WTC11 (cell line): Measurements from ENCODE around the gene LOXL4. TPM values are rescaled to one million over a fixed set of nuclear protein-coding genes. Genes with fewer than 3 reads are reported as not detected.

Experiments used
- ATAC-seq: fragments of 200-7000 bp; cut with Tn5 transposase; 2 replicates; pipeline ENCODE4 v1.10.0; 2021; ENCODE audit warnings: mild to moderate bottlenecking, moderate library complexity
- CTCF ChIA-PET: fragments of 300-600 bp; sonication (Branson Sonifier 250); formaldehyde crosslinking; loops from one replicate; lab custom pipeline; 2021; ENCODE audit warnings: antibody characterized with exemption; lab: Charles Lee
- POLR2A ChIA-PET: fragments of 350-600 bp; sonication (Branson Sonifier 250); formaldehyde crosslinking; loops from one replicate; lab custom pipeline; 2021; ENCODE audit warnings: antibody characterized with exemption; lab: Charles Lee
- DNase-seq: peaks from one replicate; pipeline ENCODE4 v3.0.0; 2021; ENCODE audit warnings: low spot score
- H3K27ac Mint-ChIP-seq: 2 replicates; pipeline ENCODE4 v1.8.0; 2021; ENCODE audit warnings: mixed read lengths
- H3K27me3 Mint-ChIP-seq: 2 replicates; pipeline ENCODE4 v1.8.0; 2021; ENCODE audit warnings: low read depth, mild to moderate bottlenecking, moderate library complexity, mixed read lengths
- H3K36me3 Mint-ChIP-seq: 2 replicates; pipeline ENCODE4 v1.8.0; 2021; ENCODE audit warnings: mixed read lengths
- H3K4me1 Mint-ChIP-seq: 2 replicates; pipeline ENCODE4 v1.8.0; 2022; ENCODE audit warnings: mixed read lengths
- H3K4me3 Mint-ChIP-seq: 2 replicates; pipeline ENCODE4 v1.8.0; 2021; ENCODE audit warnings: mild to moderate bottlenecking, moderate library complexity, mixed read lengths
- H3K9me3 Mint-ChIP-seq: 2 replicates; pipeline ENCODE4 v1.8.0; 2021; ENCODE audit warnings: mixed read lengths
- ATF1 ChIP-seq: sonication (generic); formaldehyde crosslinking; IDR thresholded peaks from 2 replicates; pipeline ENCODE4 v1.8.1; 2023; ENCODE audit warnings: mild to moderate bottlenecking, moderate library complexity, missing genetic modification reagents
- ATF3 ChIP-seq: sonication (generic); formaldehyde crosslinking; conservative IDR thresholded peaks from 2 replicates; pipeline ENCODE4 v1.8.1; 2022; ENCODE audit warnings: mild to moderate bottlenecking, missing genetic modification reagents
- CBFB ChIP-seq: sonication (generic); formaldehyde crosslinking; IDR thresholded peaks from 2 replicates; pipeline ENCODE4 v1.8.1; 2022; ENCODE audit warnings: mild to moderate bottlenecking, low read depth, missing genetic modification reagents
- CREB1 ChIP-seq: sonication (generic); formaldehyde crosslinking; IDR thresholded peaks from 2 replicates; pipeline ENCODE4 v1.8.0; 2023; ENCODE audit warnings: mild to moderate bottlenecking, missing genetic modification reagents
- E2F1 ChIP-seq: sonication (generic); formaldehyde crosslinking; IDR thresholded peaks from 2 replicates; pipeline ENCODE4 v1.8.0; 2022; ENCODE audit warnings: mild to moderate bottlenecking, missing genetic modification reagents
- E2F4 ChIP-seq: sonication (generic); formaldehyde crosslinking; IDR thresholded peaks from 2 replicates; pipeline ENCODE4 v1.8.1; 2022; ENCODE audit warnings: low read depth, mild to moderate bottlenecking, moderate library complexity, missing genetic modification reagents, borderline replicate concordance
- ELF4 ChIP-seq: sonication (generic); formaldehyde crosslinking; IDR thresholded peaks from 2 replicates; pipeline ENCODE4 v1.8.1; 2022; ENCODE audit warnings: low read depth, mild to moderate bottlenecking, moderate library complexity, missing genetic modification reagents
- ERG ChIP-seq: fragments of 250-450 bp; sonication (Bioruptor Pico); IDR thresholded peaks from 2 replicates; pipeline ENCODE4 v1.8.0; 2021; ENCODE audit warnings: mild to moderate bottlenecking
- ESRRA ChIP-seq: sonication (generic); formaldehyde crosslinking; IDR thresholded peaks from 2 replicates; pipeline ENCODE4 v1.8.1; 2022; ENCODE audit warnings: mild to moderate bottlenecking, missing genetic modification reagents, borderline replicate concordance
- FOXP1 ChIP-seq: sonication (generic); formaldehyde crosslinking; IDR thresholded peaks from 2 replicates; pipeline ENCODE4 v1.8.0; 2022; ENCODE audit warnings: missing genetic modification reagents, mild to moderate bottlenecking, moderate library complexity, borderline replicate concordance
- HMGA2 ChIP-seq: fragments of 250-450 bp; sonication (Bioruptor Pico); IDR thresholded peaks from 2 replicates; pipeline ENCODE4 v1.4.0; 2021; ENCODE audit warnings: mild to moderate bottlenecking, moderate library complexity
- IRF2 ChIP-seq: sonication (generic); formaldehyde crosslinking; IDR thresholded peaks from 2 replicates; pipeline ENCODE4 v1.8.0; 2022; ENCODE audit warnings: low read depth, missing genetic modification reagents, borderline replicate concordance
- KAT7 ChIP-seq: sonication (generic); formaldehyde crosslinking; IDR thresholded peaks from 2 replicates; pipeline ENCODE4 v1.8.1; 2023; ENCODE audit warnings: missing genetic modification reagents, mild to moderate bottlenecking, borderline replicate concordance
- NFATC4 ChIP-seq: fragments of 250-450 bp; sonication (Bioruptor Pico); IDR thresholded peaks from 2 replicates; pipeline ENCODE4 v1.9.0; 2021; ENCODE audit warnings: mild to moderate bottlenecking
- PREB ChIP-seq: sonication (generic); formaldehyde crosslinking; IDR thresholded peaks from 2 replicates; pipeline ENCODE4 v1.8.1; 2022; ENCODE audit warnings: mild to moderate bottlenecking, missing genetic modification reagents, moderate library complexity, borderline replicate concordance
- PRRX2 ChIP-seq: fragments of 250-450 bp; sonication (Bioruptor Pico); IDR thresholded peaks from 2 replicates; pipeline ENCODE4 v1.8.0; 2021; ENCODE audit warnings: mild to moderate bottlenecking
- TP53 ChIP-seq: sonication (generic); formaldehyde crosslinking; IDR thresholded peaks from 2 replicates; pipeline ENCODE4 v1.8.1; 2023; ENCODE audit warnings: mild to moderate bottlenecking, missing genetic modification reagents
- ZBTB43 ChIP-seq: sonication (generic); formaldehyde crosslinking; IDR thresholded peaks from 2 replicates; pipeline ENCODE4 v1.8.1; 2023; ENCODE audit warnings: mild to moderate bottlenecking, missing genetic modification reagents
- ZNF219 ChIP-seq: sonication (generic); formaldehyde crosslinking; IDR thresholded peaks from 2 replicates; pipeline ENCODE4 v1.8.0; 2023; ENCODE audit warnings: missing genetic modification reagents, mild to moderate bottlenecking, borderline replicate concordance
- ZNF232 ChIP-seq: sonication (generic); formaldehyde crosslinking; IDR thresholded peaks from 2 replicates; pipeline ENCODE4 v1.8.0; 2022; ENCODE audit warnings: mild to moderate bottlenecking, missing genetic modification reagents
- ZNF416 ChIP-seq: fragments of 250-450 bp; sonication (Bioruptor Pico); IDR thresholded peaks from 2 replicates; pipeline ENCODE4 v1.9.0; 2021; ENCODE audit warnings: mild to moderate bottlenecking, inconsistent platforms
- ZNF512 ChIP-seq: sonication (generic); formaldehyde crosslinking; IDR thresholded peaks from 2 replicates; pipeline ENCODE4 v1.8.1; 2022; ENCODE audit warnings: missing genetic modification reagents, borderline replicate concordance
- total RNA-seq: library from RNA; stranded (reverse); gene quantifications from 3 replicates; pipeline ENCODE4 v1.2.3, GENCODE V29; 2021

Gene LOXL4
- total RNA-seq, 1 experiment from 2014 or later = 0.35 TPM

- DNase-seq (no peak), ATAC-seq (no peak)
- CTCF ChIA-PET = interaction anchor here (1.9 kb wide), 1 partner anchor 144 kb away, joined by 7 read pairs; no protein-coding TSS in a partner anchor
- TF ChIP-seq NFATC4 (CRISPR knock-in tag) (no peak), CREB1 (CRISPR knock-in tag) (no peak), ZBTB43 (CRISPR knock-in tag) (no peak), TP53 (CRISPR knock-in tag) (no peak), ZNF219 (CRISPR knock-in tag) (no peak), FOXP1 (CRISPR knock-in tag) (no peak)
- TF ChIP-seq, all 79 proteins: peak for 0
- Mint-ChIP-seq H3K36me3 (no peaks in the 10 kb centered on the region), H3K9me3 (no peaks in the 10 kb centered on the region), H3K4me3 (no peak overlapping the region), H3K4me1 (peaks cover 6% of the 10 kb centered on the region; the same call in 1 of the 2 replicates), H3K27ac (no peak overlapping the region), H3K27me3 (no peaks in the 10 kb centered on the region; the same call in 1 of the 2 replicates)
- POLR2A ChIA-PET = no interaction called here
Measured at GRCh38 chr10:98314532-98315284, 46.7 kb upstream of the LOXL4 start.

- no peak overlapping the region for H3K27ac Mint-ChIP-seq
Measured at GRCh38 chr10:98313598-98313997, 45.6 kb upstream of the LOXL4 start.

More at GRCh38 chr10:98313598-98313997, 45.6 kb upstream of the LOXL4 start:
- CTCF ChIA-PET = interaction anchor here (0.5 to 1.9 kb wide), 8 partner anchors 15 to 1089 kb away, joined by 3 to 9 read pairs (median 3); no protein-coding TSS in a partner anchor
- DNase-seq = no peak
- no peak for ATAC-seq
- Mint-ChIP-seq H3K4me3 (no peak overlapping the region), H3K27me3 (no peaks in the 10 kb centered on the region; the same call in 1 of the 2 replicates), H3K9me3 (no peaks in the 10 kb centered on the region), H3K36me3 (no peaks in the 10 kb centered on the region), H3K4me1 (peaks cover 14% of the 10 kb centered on the region)
- POLR2A ChIA-PET = no interaction called here
- no peak for TF ChIP-seq ZNF512 (CRISPR knock-in tag)
- TF ChIP-seq E2F4 = no peak
- TF ChIP-seq ESRRA = no peak
- TF ChIP-seq ERG (CRISPR knock-in tag) = no peak
- no peak for TF ChIP-seq PRRX2 (CRISPR knock-in tag)
- no peak for TF ChIP-seq ZNF219 (CRISPR knock-in tag)
- TF ChIP-seq ATF3 (CRISPR knock-in tag) = no peak
- no peak for TF ChIP-seq ATF1 (CRISPR knock-in tag)
- TF ChIP-seq ZNF416 = no peak
- TF ChIP-seq E2F1 (CRISPR knock-in tag) = no peak
- no peak for TF ChIP-seq KAT7
- no peak for TF ChIP-seq CBFB
- TF ChIP-seq ELF4 = no peak
- TF ChIP-seq PREB (CRISPR knock-in tag) = no peak
- TF ChIP-seq NFATC4 (CRISPR knock-in tag) = no peak
- TF ChIP-seq ZNF232 (CRISPR knock-in tag) = no peak
- TF ChIP-seq HMGA2 = no peak
- TF ChIP-seq IRF2 (CRISPR knock-in tag) = no peak
